DND-41 (cell line): ENCODE data around the gene LACTB.

ENCODE experiments used
- ATAC-seq: fragments of 200-7000 bp; cut with Tn5 transposase; 3 replicates; pipeline ENCODE4 v1.9.1; 2021; ENCODE audit warnings: low read depth; ENCODE audit not compliant: insufficient read depth
- DNase-seq: peaks from one replicate; pipeline ENCODE4 v3.0.0-alpha.2; 2020
- H2AFZ ChIP-seq: 2 replicates; pipeline ENCODE4 v1.6.0; 2012; ENCODE audit warnings: low read depth, low read length
- H3K27ac ChIP-seq: 2 replicates; pipeline ENCODE4 v1.5.1; 2012; ENCODE audit warnings: low read length, inconsistent platforms
- H3K27me3 ChIP-seq: fragments of 200-600 bp; sonication (generic); 2 replicates; pipeline ENCODE4 v1.6.0; 2012; ENCODE audit warnings: low read length, mild to moderate bottlenecking, inconsistent platforms; ENCODE audit not compliant: insufficient read depth, poor library complexity
- H3K36me3 ChIP-seq: 2 replicates; pipeline ENCODE4 v1.5.1; 2012; ENCODE audit warnings: low read length, inconsistent platforms; ENCODE audit not compliant: insufficient read depth
- H3K4me1 ChIP-seq: 2 replicates; pipeline ENCODE4 v1.5.1; 2012; ENCODE audit warnings: mild to moderate bottlenecking, low read length; ENCODE audit not compliant: insufficient read depth
- H3K4me2 ChIP-seq: 2 replicates; pipeline ENCODE4 v1.6.0; 2012; ENCODE audit warnings: mild to moderate bottlenecking, moderate library complexity, low read length, inconsistent platforms; ENCODE audit not compliant: insufficient read depth
- H3K4me3 ChIP-seq, 2 experiments: fragments of 200-600 bp in 1 of 2; shearing (Covaris generic) in 1 of 2; 2 replicates each; pipeline ENCODE4 v1.5.1; 2012 to 2016; ENCODE audit warnings: inconsistent platforms in 2 of 2, low read length in 2 of 2, mild to moderate bottlenecking in 2 of 2, low read depth in 1 of 2, moderate library complexity in 1 of 2
- H3K79me2 ChIP-seq: 2 replicates; pipeline ENCODE4 v1.6.0; 2012; ENCODE audit warnings: low read length, inconsistent platforms; ENCODE audit not compliant: insufficient read depth
- H3K9ac ChIP-seq: 2 replicates; pipeline ENCODE4 v1.6.0; 2012; ENCODE audit warnings: low read depth, mild to moderate bottlenecking, inconsistent platforms, low read length, moderate library complexity
- H3K9me3 ChIP-seq: 2 replicates; pipeline ENCODE4 v1.5.1; 2012; ENCODE audit warnings: low read length, moderate library complexity, mild to moderate bottlenecking, inconsistent platforms; ENCODE audit not compliant: insufficient read depth, severe bottlenecking
- H4K20me1 ChIP-seq: 2 replicates; pipeline ENCODE4 v1.6.0; 2012; ENCODE audit warnings: low read length; ENCODE audit not compliant: insufficient read depth
- CTCF ChIP-seq: IDR thresholded peaks from 2 replicates; pipeline ENCODE4 v1.5.1; 2012; ENCODE audit warnings: borderline replicate concordance, low read length, moderate library complexity, mild to moderate bottlenecking; ENCODE audit not compliant: poor library complexity, severe bottlenecking; ENCODE audit errors: extremely low read depth
- EZH2 ChIP-seq: IDR thresholded peaks from 3 replicates; pipeline ENCODE4 v1.6.1; 2012; ENCODE audit warnings: borderline replicate concordance, low read depth, mild to moderate bottlenecking, moderate library complexity, low read length, inconsistent platforms; ENCODE audit not compliant: severe bottlenecking

The LACTB gene

GRCh38 chr15:63121382-63122001 lies at the start of gene LACTB:
TSS of gene LACTB (plus strand) at chr15:63121861. CDS start at chr15:63121872, 11 bp downstream.
- no peaks in the 10 kb centered on the region for H3K36me3 ChIP-seq
- H3K4me1 ChIP-seq: peaks cover 15% of the 10 kb centered on the region
- DNase-seq (peak; percentile 83), ATAC-seq (peak; percentile 92)
- no peaks in the 10 kb centered on the region for H4K20me1 ChIP-seq
- H3K9ac ChIP-seq: peak within 1 kb of the TSS; percentile 71
- peak within 1 kb of the TSS; percentile 81 for H3K27ac ChIP-seq
- no peaks in the 10 kb centered on the region for H3K79me2 ChIP-seq
- peak within 1 kb of the TSS; percentile 99 for H2AFZ ChIP-seq
- no peaks in the 10 kb centered on the region for H3K27me3 ChIP-seq
- TF ChIP-seq CTCF (no peak), EZH2 (no peak)
- peak within 1 kb of the TSS; percentile 86 to 96 for H3K4me3 ChIP-seq
- peak within 1 kb of the TSS; percentile 73 for H3K4me2 ChIP-seq
- H3K9me3 ChIP-seq: peaks cover 6% of the 10 kb centered on the region

- H3K9ac ChIP-seq: no peak overlapping the region
- no peak for DNase-seq
- H3K36me3 ChIP-seq: no peaks in the 10 kb centered on the region
- no peak overlapping the region for H3K4me3 ChIP-seq
- no peaks in the 10 kb centered on the region for H3K4me1 ChIP-seq
- TF ChIP-seq CTCF (no peak), EZH2 (no peak)
- ATAC-seq: no peak
- no peak overlapping the region for H2AFZ ChIP-seq
- no peaks in the 10 kb centered on the region for H3K9me3 ChIP-seq
- no peak overlapping the region for H3K27ac ChIP-seq
- H3K27me3 ChIP-seq: no peaks in the 10 kb centered on the region
- H3K79me2 ChIP-seq: no peaks in the 10 kb centered on the region
- H4K20me1 ChIP-seq: no peaks in the 10 kb centered on the region
- H3K4me2 ChIP-seq: no peak overlapping the region
Observed at GRCh38 chr15:63072023-63072650, 49.5 kb upstream of the LACTB start.

- H3K9ac ChIP-seq: no peak overlapping the region
- no peaks in the 10 kb centered on the region for H3K4me1 ChIP-seq
- no peaks in the 10 kb centered on the region for H3K79me2 ChIP-seq
- TF ChIP-seq EZH2 (no peak), CTCF (no peak)
- DNase-seq: no peak
- no peak for ATAC-seq
- H3K27ac ChIP-seq: no peak overlapping the region
- H3K4me3 ChIP-seq: no peak overlapping the region
- no peak overlapping the region for H3K4me2 ChIP-seq
- no peaks in the 10 kb centered on the region for H4K20me1 ChIP-seq
- no peaks in the 10 kb centered on the region for H3K9me3 ChIP-seq
- no peaks in the 10 kb centered on the region for H3K36me3 ChIP-seq
- H2AFZ ChIP-seq: no peak overlapping the region
- no peaks in the 10 kb centered on the region for H3K27me3 ChIP-seq
Observed at GRCh38 chr15:63072809-63073277, 48.8 kb upstream of the LACTB start.
